BLaER1 (cell line): ENCODE data around the gene MYRFL.
A peak's percentile ranks its signal among the peaks of the same experiment; 100 is the strongest.

ENCODE experiments used
- H3K27ac ChIP-seq: shearing (Covaris generic); formaldehyde crosslinking; 2 replicates; pipeline ENCODE4 v1.8.1; 2022
- H3K27me3 ChIP-seq: shearing (Covaris generic); formaldehyde crosslinking; 2 replicates; pipeline ENCODE4 v1.8.1; 2022
- H3K36me3 ChIP-seq: shearing (Covaris generic); formaldehyde crosslinking; 2 replicates; pipeline ENCODE4 v1.8.1; 2022
- H3K4me1 ChIP-seq: shearing (Covaris generic); formaldehyde crosslinking; 2 replicates; pipeline ENCODE4 v1.8.1; 2022
- H3K4me2 ChIP-seq: shearing (Covaris generic); formaldehyde crosslinking; 2 replicates; pipeline ENCODE4 v1.8.1; 2022
- H3K4me3 ChIP-seq: shearing (Covaris generic); formaldehyde crosslinking; 2 replicates; pipeline ENCODE4 v1.8.1; 2022
- H3K9ac ChIP-seq: shearing (Covaris generic); formaldehyde crosslinking; 2 replicates; pipeline ENCODE4 v1.8.1; 2022
- H3K9me3 ChIP-seq: shearing (Covaris generic); formaldehyde crosslinking; 2 replicates; pipeline ENCODE4 v1.8.1; 2022
- H4K20me1 ChIP-seq: shearing (Covaris generic); formaldehyde crosslinking; 2 replicates; pipeline ENCODE4 v1.8.1; 2022
- Cebpa-rat ChIP-seq: shearing (Covaris generic); IDR thresholded peaks from 2 replicates; pipeline ENCODE4 v1.8.1; 2022

The MYRFL gene

DNA sequence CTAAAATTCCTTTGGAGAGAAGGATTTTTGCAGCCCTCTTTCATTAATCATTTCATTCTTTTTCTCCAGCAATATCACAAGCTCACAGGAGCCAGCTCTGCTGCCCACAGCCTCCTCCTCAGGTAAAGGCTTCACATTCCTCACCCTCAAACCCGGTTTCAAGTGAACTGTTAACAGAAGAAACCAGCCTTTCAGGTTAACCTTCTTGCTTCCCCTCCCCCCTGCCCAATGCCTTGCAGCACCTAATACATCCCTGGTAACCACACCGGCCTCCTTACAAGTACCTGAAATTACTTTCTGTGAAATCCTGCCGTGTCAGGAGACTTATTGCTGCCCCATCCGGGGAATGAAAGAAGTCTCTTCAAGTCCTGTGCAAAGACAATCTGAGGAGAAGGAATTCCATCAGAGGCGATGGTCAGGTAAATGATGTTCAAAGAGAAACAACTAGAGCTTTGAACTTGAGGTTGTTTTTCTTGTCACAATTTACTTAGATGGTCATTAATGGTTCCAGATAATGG lies 111.2 kb downstream of the MYRFL start:
- H3K27ac ChIP-seq = peak overlapping the region; percentile 62; the same call in 1 of the 2 replicates
- H3K4me2 ChIP-seq = peak overlapping the region; percentile 94
- 0 out of 2 replicates have a peak, but pooled peaks cover 7% of the 10 kb centered on the region for H3K9me3 ChIP-seq
- H3K9ac ChIP-seq = peak overlapping the region; percentile 23; the same call in 1 of the 2 replicates
- peaks cover 51% of the 10 kb centered on the region for H3K4me1 ChIP-seq
- peak overlapping the region; percentile 43 for H3K4me3 ChIP-seq
- H3K36me3 ChIP-seq = no peaks in the 10 kb centered on the region
- no peaks in the 10 kb centered on the region for H3K27me3 ChIP-seq
- no peaks in the 10 kb centered on the region for H4K20me1 ChIP-seq
- no peak for TF ChIP-seq Cebpa-rat

GRCh38 chr12:69936766-69937165 lies 111.7 kb downstream of the MYRFL start:
- Histone ChIP-seq H3K9me3 (0 out of 2 replicates have a peak, but pooled peaks cover 7% of the 10 kb centered on the region), H3K9ac (no peak overlapping the region), H4K20me1 (no peaks in the 10 kb centered on the region), H3K27ac (0 out of 2 replicates have a peak overlapping the region, but pooled peaks have one; percentile 62), H3K4me3 (no peak overlapping the region), H3K27me3 (no peaks in the 10 kb centered on the region), H3K4me2 (peak overlapping the region; percentile 94), H3K36me3 (no peaks in the 10 kb centered on the region), H3K4me1 (peaks cover 51% of the 10 kb centered on the region)
- TF ChIP-seq Cebpa-rat = no peak

- Histone ChIP-seq H3K27ac (no peak overlapping the region), H3K36me3 (no peaks in the 10 kb centered on the region), H4K20me1 (no peaks in the 10 kb centered on the region), H3K4me2 (no peak overlapping the region), H3K4me3 (no peak overlapping the region), H3K9ac (no peak overlapping the region), H3K27me3 (no peaks in the 10 kb centered on the region), H3K4me1 (no peaks in the 10 kb centered on the region), H3K9me3 (no peaks in the 10 kb centered on the region; the same call in 1 of the 2 replicates)
- no peak for TF ChIP-seq Cebpa-rat
Observed at GRCh38 chr12:69947123-69947522, 122.1 kb downstream of the MYRFL start.

GRCh38 chr12:69947897-69948296 lies 122.9 kb downstream of the MYRFL start:
- H3K4me1 ChIP-seq = no peaks in the 10 kb centered on the region
- H3K27me3 ChIP-seq = no peaks in the 10 kb centered on the region
- no peak overlapping the region for H3K4me2 ChIP-seq
- no peaks in the 10 kb centered on the region; the same call in 1 of the 2 replicates for H3K9me3 ChIP-seq
- no peak overlapping the region for H3K27ac ChIP-seq
- no peaks in the 10 kb centered on the region for H3K36me3 ChIP-seq
- no peak overlapping the region for H3K9ac ChIP-seq
- no peak overlapping the region for H3K4me3 ChIP-seq
- H4K20me1 ChIP-seq = no peaks in the 10 kb centered on the region
- no peak for TF ChIP-seq Cebpa-rat

- H3K4me3 ChIP-seq = no peak overlapping the region
Observed at GRCh38 chr12:69948851-69949250, 123.8 kb downstream of the MYRFL start.

DNA sequence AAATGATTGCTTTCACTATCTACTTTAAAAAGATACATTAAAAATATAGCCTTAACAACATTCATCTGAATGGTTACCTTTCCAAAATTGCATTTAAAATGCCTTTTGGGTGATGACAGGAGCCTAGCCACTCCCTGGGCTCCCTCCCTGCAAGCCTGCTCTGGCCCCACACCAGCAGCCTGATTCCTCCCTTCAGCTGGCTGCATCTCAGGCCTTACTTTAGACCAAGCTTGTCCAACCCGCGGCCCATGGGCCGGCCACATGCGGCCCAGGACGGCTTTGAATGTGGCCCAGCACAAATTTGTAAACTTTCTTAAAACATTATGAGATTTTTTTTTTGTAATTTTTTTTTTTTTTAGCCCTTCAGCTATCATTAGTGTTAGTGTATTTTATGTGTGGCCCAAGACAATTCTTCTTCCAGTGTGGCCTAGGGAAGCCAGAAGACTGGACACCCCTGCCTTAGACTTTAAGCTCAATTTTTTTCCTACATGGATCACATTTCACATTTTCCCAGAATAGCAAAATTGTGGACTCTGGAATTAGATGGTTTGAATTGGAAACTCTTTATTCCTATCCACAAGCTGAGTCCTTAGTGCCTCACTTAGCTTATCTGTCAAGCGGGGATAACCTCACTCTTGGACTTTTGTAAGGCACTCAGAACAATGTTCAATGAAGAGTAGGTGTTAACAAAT lies 124.4 kb downstream of the MYRFL start:
- Histone ChIP-seq H4K20me1 (no peaks in the 10 kb centered on the region), H3K4me3 (no peak overlapping the region), H3K9me3 (no peaks in the 10 kb centered on the region; the same call in 1 of the 2 replicates), H3K4me1 (no peaks in the 10 kb centered on the region), H3K27ac (no peak overlapping the region), H3K9ac (no peak overlapping the region), H3K36me3 (no peaks in the 10 kb centered on the region), H3K27me3 (no peaks in the 10 kb centered on the region), H3K4me2 (no peak overlapping the region)
- TF ChIP-seq Cebpa-rat = no peak

More at GRCh38 chr12:69948851-69949250, 123.8 kb downstream of the MYRFL start:
- Histone ChIP-seq H3K36me3 (no peaks in the 10 kb centered on the region), H3K4me1 (no peaks in the 10 kb centered on the region), H3K27me3 (no peaks in the 10 kb centered on the region), H3K4me2 (no peak overlapping the region), H3K27ac (no peak overlapping the region), H4K20me1 (no peaks in the 10 kb centered on the region), H3K9ac (no peak overlapping the region), H3K9me3 (no peaks in the 10 kb centered on the region; the same call in 1 of the 2 replicates)
- TF ChIP-seq Cebpa-rat = no peak

- Histone ChIP-seq H4K20me1 (no peaks in the 10 kb centered on the region), H3K4me2 (no peak overlapping the region), H3K27me3 (no peaks in the 10 kb centered on the region), H3K9ac (no peak overlapping the region), H3K9me3 (no peaks in the 10 kb centered on the region; the same call in 1 of the 2 replicates), H3K27ac (no peak overlapping the region), H3K4me3 (no peak overlapping the region), H3K36me3 (no peaks in the 10 kb centered on the region), H3K4me1 (no peaks in the 10 kb centered on the region)
- no peak for TF ChIP-seq Cebpa-rat
Observed at GRCh38 chr12:69951108-69951507, 126.1 kb downstream of the MYRFL start.

GRCh38 chr12:69952890-69953289 lies 127.9 kb downstream of the MYRFL start:
- Histone ChIP-seq H3K27ac (no peak overlapping the region), H3K27me3 (no peaks in the 10 kb centered on the region), H3K4me3 (no peak overlapping the region)

GRCh38 chr12:69961246-69961645 lies 136.2 kb downstream of the MYRFL start:
- Histone ChIP-seq H4K20me1 (no peaks in the 10 kb centered on the region), H3K9me3 (no peaks in the 10 kb centered on the region), H3K9ac (no peak overlapping the region), H3K36me3 (no peaks in the 10 kb centered on the region), H3K4me1 (0 out of 2 replicates have a peak, but pooled peaks cover 3% of the 10 kb centered on the region), H3K27me3 (no peaks in the 10 kb centered on the region), H3K4me2 (no peak overlapping the region), H3K4me3 (no peak overlapping the region), H3K27ac (no peak overlapping the region)
- TF ChIP-seq Cebpa-rat = no peak

More at GRCh38 chr12:69952890-69953289, 127.9 kb downstream of the MYRFL start:
- no peak overlapping the region for H3K9ac ChIP-seq
- H4K20me1 ChIP-seq = no peaks in the 10 kb centered on the region
- H3K36me3 ChIP-seq = no peaks in the 10 kb centered on the region
- H3K4me1 ChIP-seq = no peaks in the 10 kb centered on the region
- H3K9me3 ChIP-seq = no peaks in the 10 kb centered on the region; the same call in 1 of the 2 replicates
- no peak for TF ChIP-seq Cebpa-rat
- no peak overlapping the region for H3K4me2 ChIP-seq

DNA sequence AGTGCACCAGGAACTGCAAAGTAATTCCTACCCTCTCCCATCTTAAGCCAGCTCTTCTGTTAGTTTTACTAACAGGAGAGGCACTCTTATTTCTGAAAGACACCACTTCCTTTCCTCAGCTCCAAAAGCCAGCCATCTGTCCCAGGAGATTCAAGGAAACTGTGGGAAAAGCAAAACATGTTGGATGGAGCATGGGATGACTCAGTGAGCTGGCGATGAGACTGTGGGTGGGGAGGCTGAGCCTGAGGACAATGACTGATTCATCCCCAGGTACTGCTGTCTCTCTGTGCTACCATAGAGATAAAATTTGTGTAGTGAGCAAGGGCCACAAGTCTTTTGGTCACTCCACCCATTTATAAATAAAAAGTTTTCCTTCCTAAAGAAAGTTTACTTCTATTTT lies 141.4 kb downstream of the MYRFL start:
- Histone ChIP-seq H3K9ac (no peak overlapping the region), H3K9me3 (no peaks in the 10 kb centered on the region), H3K27ac (no peak overlapping the region), H3K4me1 (0 out of 2 replicates have a peak, but pooled peaks cover 4% of the 10 kb centered on the region), H3K27me3 (no peaks in the 10 kb centered on the region), H3K4me3 (no peak overlapping the region), H4K20me1 (no peaks in the 10 kb centered on the region), H3K4me2 (no peak overlapping the region), H3K36me3 (no peaks in the 10 kb centered on the region)
- TF ChIP-seq Cebpa-rat = no peak
